ENCODE data around the gene GHRHR. TPM values are rescaled to one million over a fixed set of nuclear protein-coding genes. Genes with fewer than 3 reads are reported as not detected.

The GHRHR gene
- total and polyA plus RNA-seq, 2 donors from 2014 or later: 0.75 TPM; not detected in 1

GRCh38 chr7:30969604-30969970 lies 5.8 kb downstream of the GHRHR start:
- no peak overlapping the region for H3K4me3 ChIP-seq (ENCODE audit: low read length in 3 of 3)
- no peaks in the 10 kb centered on the region for H3K9me3 ChIP-seq (ENCODE audit: control insufficient read depth in 2 of 3, insufficient read depth in 1 of 3, low read length in 3 of 3)
- DNase-seq (peak in 1 of 5 donors; percentile 6), FAIRE-seq (no peak)
- no peak overlapping the region for H3K27ac ChIP-seq (ENCODE audit: low read depth in 2 of 2, low read length in 2 of 2)
- no peaks in the 10 kb centered on the region for H3K27me3 ChIP-seq (ENCODE audit: control insufficient read depth, insufficient read depth, low read length)
- no peaks in the 10 kb centered on the region for H3K4me1 ChIP-seq (ENCODE audit: control insufficient read depth in 2 of 3, insufficient read depth in 2 of 3, low read depth in 1 of 3, low read length in 3 of 3)
- intact Hi-C loops (cut with DNase I): no loop called here
- H3K9ac ChIP-seq (ENCODE audit: low read length in 3 of 3): no peak overlapping the region
- H3K36me3 ChIP-seq (ENCODE audit: control insufficient read depth in 2 of 3, insufficient read depth in 3 of 3, low read length in 3 of 3): no peaks in the 10 kb centered on the region
- TF ChIP-seq CTCF (IDR thresholded peaks at IDR 0.05; ENCODE audit: borderline replicate concordance, extremely low read depth, insufficient read depth): no peak

- intact Hi-C loops (cut with DNase I): loop anchor here (10.0 kb wide), 1 partner anchor 175 kb away; no protein-coding TSS in a partner anchor
- Histone ChIP-seq H3K4me3 (ENCODE audit: low read length in 3 of 3) (no peak overlapping the region), H3K36me3 (ENCODE audit: control insufficient read depth in 2 of 3, insufficient read depth in 3 of 3, low read length in 3 of 3) (no peaks in the 10 kb centered on the region), H3K9me3 (ENCODE audit: control insufficient read depth in 2 of 3, insufficient read depth in 1 of 3, low read length in 3 of 3) (no peaks in the 10 kb centered on the region), H3K27ac (ENCODE audit: low read depth in 2 of 2, low read length in 2 of 2) (no peak overlapping the region), H3K9ac (ENCODE audit: low read length in 3 of 3) (no peak overlapping the region), H3K27me3 (ENCODE audit: control insufficient read depth, insufficient read depth, low read length) (no peaks in the 10 kb centered on the region), H3K4me1 (ENCODE audit: control insufficient read depth in 2 of 3, insufficient read depth in 2 of 3, low read depth in 1 of 3, low read length in 3 of 3) (no peaks in the 10 kb centered on the region)
- DNase-seq (no peak), FAIRE-seq (no peak)
- TF ChIP-seq CTCF (IDR thresholded peaks at IDR 0.05; ENCODE audit: borderline replicate concordance, extremely low read depth, insufficient read depth): no peak
These were observed 6.3 kb downstream of the GHRHR start for GRCh38 chr7:30970074-30970473.

- H3K4me1 ChIP-seq (ENCODE audit: control insufficient read depth in 2 of 3, insufficient read depth in 2 of 3, low read depth in 1 of 3, low read length in 3 of 3): no peaks in the 10 kb centered on the region
- no peaks in the 10 kb centered on the region for H3K9me3 ChIP-seq (ENCODE audit: control insufficient read depth in 2 of 3, insufficient read depth in 1 of 3, low read length in 3 of 3)
- FAIRE-seq: no peak
- no peak overlapping the region for H3K4me3 ChIP-seq (ENCODE audit: low read length in 3 of 3)
- no peaks in the 10 kb centered on the region for H3K36me3 ChIP-seq (ENCODE audit: control insufficient read depth in 2 of 3, insufficient read depth in 3 of 3, low read length in 3 of 3)
- H3K27ac ChIP-seq (ENCODE audit: low read depth in 2 of 2, low read length in 2 of 2): no peak overlapping the region
- DNase-seq: peak in 3 of 5 donors; percentile 35 to 48 (median 43)
- intact Hi-C loops (cut with DNase I): loop anchor here (10.0 kb wide), 1 partner anchor 176 kb away; no protein-coding TSS in a partner anchor
- no peaks in the 10 kb centered on the region for H3K27me3 ChIP-seq (ENCODE audit: control insufficient read depth, insufficient read depth, low read length)
- no peak overlapping the region for H3K9ac ChIP-seq (ENCODE audit: low read length in 3 of 3)
- TF ChIP-seq CTCF (IDR thresholded peaks at IDR 0.05; ENCODE audit: borderline replicate concordance, extremely low read depth, insufficient read depth): no peak
These were observed 6.9 kb downstream of the GHRHR start for GRCh38 chr7:30970594-30971094.

GRCh38 chr7:30971440-30971839 lies 7.7 kb downstream of the GHRHR start:
- Histone ChIP-seq H3K36me3 (ENCODE audit: control insufficient read depth in 2 of 3, insufficient read depth in 3 of 3, low read length in 3 of 3) (no peaks in the 10 kb centered on the region), H3K27ac (ENCODE audit: low read depth in 2 of 2, low read length in 2 of 2) (no peak overlapping the region), H3K9me3 (ENCODE audit: control insufficient read depth in 2 of 3, insufficient read depth in 1 of 3, low read length in 3 of 3) (no peaks in the 10 kb centered on the region), H3K4me3 (ENCODE audit: low read length in 3 of 3) (no peak overlapping the region), H3K4me1 (ENCODE audit: control insufficient read depth in 2 of 3, insufficient read depth in 2 of 3, low read depth in 1 of 3, low read length in 3 of 3) (no peaks in the 10 kb centered on the region), H3K27me3 (ENCODE audit: control insufficient read depth, insufficient read depth, low read length) (no peaks in the 10 kb centered on the region), H3K9ac (ENCODE audit: low read length in 3 of 3) (no peak overlapping the region)
- TF ChIP-seq CTCF (IDR thresholded peaks at IDR 0.05; ENCODE audit: borderline replicate concordance, extremely low read depth, insufficient read depth): no peak
- FAIRE-seq (no peak), DNase-seq (peak in 1 of 5 donors; percentile 6)
- intact Hi-C loops (cut with DNase I): loop anchor here (10.0 kb wide), 1 partner anchor 177 kb away; no protein-coding TSS in a partner anchor

Data from kidney (tissue), 14 donors.